Upper lobe of right lung (tissue), 1 donor: ENCODE results near the gene PICK1. TPM values are rescaled to one million over a fixed set of nuclear protein-coding genes. Genes with fewer than 3 reads are reported as not detected.
A peak's percentile ranks its signal among the peaks of the same experiment; 100 is the strongest.

Source experiments
- ATAC-seq: fragments of 200-7000 bp; cut with Tn5 transposase; one replicate; pipeline ENCODE4 v1.9.1; 2020; ENCODE audit warnings: mild to moderate bottlenecking, moderate library complexity
- DNase-seq: peaks from one replicate; pipeline ENCODE4 v3.0.0-alpha.2; 2020
- H3K27ac ChIP-seq: fragments of 200-600 bp; one replicate; pipeline ENCODE4 v1.8.0; 2022
- H3K27me3 ChIP-seq: fragments of 200-600 bp; one replicate; pipeline ENCODE4 v1.8.0; 2022; ENCODE audit warnings: mild to moderate bottlenecking
- H3K36me3 ChIP-seq: fragments of 200-600 bp; one replicate; pipeline ENCODE4 v1.8.0; 2022
- H3K4me1 ChIP-seq: fragments of 200-600 bp; one replicate; pipeline ENCODE4 v1.8.0; 2022
- H3K4me3 ChIP-seq: fragments of 200-600 bp; one replicate; pipeline ENCODE4 v1.8.0; 2022; ENCODE audit warnings: mild to moderate bottlenecking
- H3K9me3 ChIP-seq: fragments of 200-600 bp; one replicate; pipeline ENCODE4 v1.8.0; 2022
- intact Hi-C: fragments of 100-400 bp; cut with DNase I; formaldehyde crosslinking; loops from one replicate; pipeline ENCODE4 v1.11.0; 2022
- total RNA-seq: library from RNA; stranded (reverse); fragmentation: NEBNext Ultra II Directional; extraction: Animal tissue kit (Norgen Biotek cat#: 25700); gene quantifications from one replicate; pipeline ENCODE4 v1.2.1, GENCODE V29; 2021
- TF ChIP-seq, protein P1 (sequence below): fragments of 200-600 bp; IDR thresholded peaks from one replicate; pipeline ENCODE4 v1.8.0; 2022; ENCODE audit warnings: antibody characterized with exemption
- donor health status: DM: no; HTN: yes; CAD: no; lungs with severe emphysema.

PICK1 gene
- total RNA-seq, 1 donor from 2014 or later: 31.8 TPM

DNA sequence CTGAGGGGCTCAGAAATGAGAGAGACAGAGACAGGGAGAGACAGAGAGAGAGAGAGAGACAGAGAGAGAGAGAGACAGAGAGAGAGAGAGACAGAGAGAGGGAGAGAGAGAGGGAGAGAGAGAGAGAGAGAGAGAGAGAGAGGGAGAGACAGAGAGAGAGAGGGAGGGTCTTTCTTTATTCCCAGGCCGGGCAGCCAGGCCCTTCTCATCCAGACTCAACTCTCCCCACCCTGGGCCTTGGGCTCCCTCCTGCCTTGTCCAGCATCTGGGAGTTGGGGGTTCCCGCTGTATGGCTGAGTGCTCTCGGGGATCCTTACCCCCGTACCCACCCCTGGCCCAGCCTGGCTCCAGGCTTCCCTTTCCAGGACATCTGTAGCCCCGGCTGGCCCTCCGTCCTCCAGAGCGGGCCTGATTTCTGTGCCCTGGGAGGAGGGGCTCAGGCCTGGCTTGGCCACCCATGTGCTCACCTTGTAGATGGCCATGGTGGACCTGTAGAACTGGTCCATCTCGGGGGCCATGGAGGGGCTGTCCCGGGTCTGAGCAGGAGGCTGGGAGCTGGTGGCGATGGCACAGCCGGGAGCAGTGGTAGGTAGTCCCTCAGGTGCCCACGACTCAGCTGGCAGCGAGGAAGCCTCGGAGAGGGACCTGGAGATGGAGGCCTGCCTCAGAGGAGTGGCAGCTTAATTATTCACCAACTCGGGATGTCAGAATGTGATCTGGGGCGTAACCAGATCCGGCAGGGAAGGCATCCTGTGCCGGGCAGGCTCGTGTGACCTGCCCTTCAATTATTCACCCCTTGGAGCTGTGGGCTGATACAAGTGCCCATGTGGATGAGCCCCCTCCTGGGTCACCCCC, 53.0 kb downstream of the PICK1 start, which contains the start of gene BAIAP2L2:
BAIAP2L2 (minus strand) TSS at position 677 of the 855 bp plus-strand sequence; CDS start at position 518, 159 bp downstream.
- intact Hi-C loops: no loop called here
- TF ChIP-seq, protein P1, sequence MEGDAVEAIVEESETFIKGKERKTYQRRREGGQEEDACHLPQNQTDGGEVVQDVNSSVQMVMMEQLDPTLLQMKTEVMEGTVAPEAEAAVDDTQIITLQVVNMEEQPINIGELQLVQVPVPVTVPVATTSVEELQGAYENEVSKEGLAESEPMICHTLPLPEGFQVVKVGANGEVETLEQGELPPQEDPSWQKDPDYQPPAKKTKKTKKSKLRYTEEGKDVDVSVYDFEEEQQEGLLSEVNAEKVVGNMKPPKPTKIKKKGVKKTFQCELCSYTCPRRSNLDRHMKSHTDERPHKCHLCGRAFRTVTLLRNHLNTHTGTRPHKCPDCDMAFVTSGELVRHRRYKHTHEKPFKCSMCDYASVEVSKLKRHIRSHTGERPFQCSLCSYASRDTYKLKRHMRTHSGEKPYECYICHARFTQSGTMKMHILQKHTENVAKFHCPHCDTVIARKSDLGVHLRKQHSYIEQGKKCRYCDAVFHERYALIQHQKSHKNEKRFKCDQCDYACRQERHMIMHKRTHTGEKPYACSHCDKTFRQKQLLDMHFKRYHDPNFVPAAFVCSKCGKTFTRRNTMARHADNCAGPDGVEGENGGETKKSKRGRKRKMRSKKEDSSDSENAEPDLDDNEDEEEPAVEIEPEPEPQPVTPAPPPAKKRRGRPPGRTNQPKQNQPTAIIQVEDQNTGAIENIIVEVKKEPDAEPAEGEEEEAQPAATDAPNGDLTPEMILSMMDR: no peak
- Histone ChIP-seq H3K27ac (no peak within 1 kb of the TSS), H3K36me3 (no peaks in the 10 kb centered on the region), H3K4me1 (peaks cover 8% of the 10 kb centered on the region), H3K9me3 (no peaks in the 10 kb centered on the region), H3K4me3 (no peak within 1 kb of the TSS), H3K27me3 (no peaks in the 10 kb centered on the region)
- no peak for ATAC-seq
- DNase-seq: no peak

DNA sequence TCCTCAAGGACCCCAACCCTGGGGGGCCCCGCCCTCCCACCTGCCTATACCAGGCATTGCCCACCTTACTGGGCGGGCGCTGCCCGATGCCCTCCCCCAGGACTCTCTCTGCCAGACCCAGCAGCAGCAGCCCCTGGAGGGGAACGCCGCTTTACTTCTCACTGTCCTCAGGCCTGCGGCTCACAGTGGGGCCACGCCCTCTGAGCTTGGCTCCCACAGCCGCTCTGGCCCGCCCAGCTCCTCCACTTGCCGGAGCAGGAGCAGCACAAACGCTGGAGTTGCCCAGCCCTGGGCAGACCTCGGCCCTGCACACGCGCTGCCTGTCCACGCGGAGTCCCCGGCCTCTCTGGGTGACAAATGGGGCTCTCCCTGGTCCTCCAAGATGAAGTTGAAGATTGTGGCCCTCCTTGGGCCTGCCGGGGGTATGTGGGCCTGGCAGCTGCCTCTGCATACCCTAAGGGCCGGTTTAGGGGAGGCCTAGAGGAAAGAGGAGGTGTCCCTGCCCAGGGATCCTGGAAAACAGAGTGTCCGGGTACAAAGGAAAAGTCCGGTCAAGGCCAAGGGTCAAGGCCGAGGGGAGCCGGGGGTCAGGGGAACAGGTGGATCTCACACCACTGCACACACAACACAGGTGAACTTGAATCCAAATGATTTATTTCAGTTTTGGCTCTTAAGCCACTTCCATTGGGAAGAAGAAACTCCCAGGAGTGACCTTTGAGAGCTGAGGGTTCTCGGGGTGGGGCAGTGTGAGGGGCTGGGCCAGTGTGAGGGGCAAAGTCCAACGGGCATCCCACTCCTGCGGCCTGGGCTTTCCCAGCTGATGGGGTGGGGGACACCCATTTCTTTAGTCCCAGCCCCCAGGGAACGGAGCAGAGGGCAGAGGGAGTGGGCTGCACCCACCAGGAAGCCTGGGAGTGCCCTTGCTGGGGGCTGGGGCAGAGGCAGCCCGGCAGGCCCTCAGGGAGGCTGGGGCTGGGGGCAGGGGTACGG, 54.0 kb downstream of the PICK1 start:
- no peak overlapping the region for H3K27ac ChIP-seq
- H3K36me3 ChIP-seq: no peaks in the 10 kb centered on the region
- intact Hi-C loops: no loop called here
- DNase-seq (no peak), ATAC-seq (no peak)
- TF ChIP-seq, protein P1: no peak
- peaks cover 8% of the 10 kb centered on the region for H3K4me1 ChIP-seq
- no peak overlapping the region for H3K4me3 ChIP-seq
- H3K9me3 ChIP-seq: no peaks in the 10 kb centered on the region
- no peaks in the 10 kb centered on the region for H3K27me3 ChIP-seq

GRCh38 chr22:38111925-38112355, 54.7 kb downstream of the PICK1 start:
- DNase-seq: no peak
- peaks cover 8% of the 10 kb centered on the region for H3K4me1 ChIP-seq
- no peaks in the 10 kb centered on the region for H3K36me3 ChIP-seq
- intact Hi-C loops: no loop called here
- H3K4me3 ChIP-seq: no peak overlapping the region
- TF ChIP-seq, protein P1: no peak
- no peak for ATAC-seq
- no peak overlapping the region for H3K27ac ChIP-seq
- H3K9me3 ChIP-seq: no peaks in the 10 kb centered on the region
- H3K27me3 ChIP-seq: no peaks in the 10 kb centered on the region

DNA sequence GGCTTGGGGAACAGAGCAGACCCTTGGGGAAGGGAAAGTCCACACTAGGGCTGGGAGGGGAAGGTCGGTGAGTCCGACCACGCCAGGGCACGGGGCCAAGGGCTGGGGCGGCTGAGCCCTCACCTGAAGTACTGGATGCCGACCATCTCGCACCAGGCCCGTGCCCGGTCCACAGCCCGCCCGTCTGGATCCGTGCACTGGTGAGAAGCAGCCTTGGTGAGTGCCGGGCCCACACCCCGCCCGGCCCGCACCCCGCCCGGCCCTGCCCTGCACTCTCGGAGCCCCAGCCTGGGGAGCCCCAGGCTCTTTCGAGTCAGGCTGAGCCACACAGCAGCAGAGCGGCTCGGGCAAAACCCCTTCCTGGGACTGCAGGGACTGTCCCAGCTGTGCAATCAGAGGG, 55.2 kb downstream of the PICK1 start:
- no peak overlapping the region for H3K4me3 ChIP-seq
- DNase-seq (no peak), ATAC-seq (no peak)
- peaks cover 8% of the 10 kb centered on the region for H3K4me1 ChIP-seq
- H3K27ac ChIP-seq: no peak overlapping the region
- no peaks in the 10 kb centered on the region for H3K27me3 ChIP-seq
- TF ChIP-seq, protein P1: no peak
- intact Hi-C loops: no loop called here
- no peaks in the 10 kb centered on the region for H3K9me3 ChIP-seq
- H3K36me3 ChIP-seq: no peaks in the 10 kb centered on the region

- H3K4me1 ChIP-seq: peaks cover 8% of the 10 kb centered on the region
- no peak overlapping the region for H3K4me3 ChIP-seq
- DNase-seq: peak; percentile 92
- ATAC-seq: peak; percentile 94
- TF ChIP-seq, protein P1: peak; percentile 91
- H3K27me3 ChIP-seq: no peaks in the 10 kb centered on the region
- H3K36me3 ChIP-seq: no peaks in the 10 kb centered on the region
- intact Hi-C loops: no loop called here
- no peaks in the 10 kb centered on the region for H3K9me3 ChIP-seq
- no peak overlapping the region for H3K27ac ChIP-seq
Observed at GRCh38 chr22:38114484-38115398, 57.5 kb downstream of the PICK1 start.
